Right cardiac atrium (tissue), 5 donors: ENCODE measurements around the gene AGAP2. TPM values are rescaled to one million over a fixed set of nuclear protein-coding genes. Genes with fewer than 3 reads are reported as not detected.
"Not testable (repeated sequence)": the region's sequence is repeated elsewhere in the genome, so short reads cannot be mapped to it uniquely, and the experiment has no call there.

Experiments
- ATAC-seq, 2 donors: fragments of 200-7000 bp; cut with Tn5 transposase; one replicate each; pipeline versions ENCODE4 v1.8.0 to v1.9.1; 2020; ENCODE audit warnings: moderate library complexity in 2 of 2, mild to moderate bottlenecking in 1 of 2
- DNase-seq, 3 donors: peaks; one replicate each; pipeline ENCODE4 v3.0.0-alpha.2; 2020
- H3K27ac ChIP-seq: one replicate; pipeline ENCODE4 v1.5.1; 2013; ENCODE audit warnings: mild to moderate bottlenecking, low read length, control low read depth, moderate library complexity
- H3K27me3 ChIP-seq: one replicate; pipeline ENCODE4 v1.6.1; 2013; ENCODE audit not compliant: control insufficient read depth, insufficient read depth
- H3K4me1 ChIP-seq: one replicate; pipeline ENCODE4 v1.6.1; 2013; ENCODE audit warnings: low read length; ENCODE audit not compliant: control insufficient read depth, insufficient read depth
- H3K4me3 ChIP-seq: one replicate; pipeline ENCODE4 v1.5.1; 2013; ENCODE audit warnings: low read length, control low read depth
- H3K9me3 ChIP-seq: one replicate; pipeline ENCODE4 v1.6.1; 2013; ENCODE audit warnings: low read length; ENCODE audit not compliant: control insufficient read depth
- WGBS: extraction: QIAGEN DNeasy Blood & Tissue Kit; methylation state at CpG from one replicate; pipeline ENCODE4 v1.1.7; 2013; 5-methylcytosine and 5-hydroxymethylcytosine counted together
- intact Hi-C, 4 donors: fragments of 100-400 bp; cut with DNase I; formaldehyde crosslinking; loops; one replicate each; pipeline versions ENCODE4 v1.11.0 to v1.14.0; 2022 to 2023
- polyA plus RNA-seq: library from polyadenylated mRNA; stranded (reverse); fragments of 200-250 nt; gene quantifications from one replicate; pipeline ENCODE4 v1.2.3, GENCODE V29; 2013
- total RNA-seq, 4 donors: library from RNA; stranded (reverse); fragmentation: NEBNext Ultra II Directional; extraction: Animal tissue kit (Norgen Biotek cat#: 25700); gene quantifications; one replicate each; pipeline ENCODE4 v1.2.1, GENCODE V29; 2021
- donor health status: healthy with polysubstance abuse.
- donor health status: DM: no; HTN: yes; CAD: no.
- donor health status: DM: no; HTN: no; CAD: no.
- donor health status: DM: no; HTN: yes; CAD: no; lungs with severe emphysema.
- donor health status: DM: yes; HTN: yes; CAD: no.

Gene AGAP2
- total and polyA plus RNA-seq, 5 donors = 0.53 to 1.7 (median 0.74) TPM

- 10% methylated on average over 79 of the region's 79 CpGs for whole genome bisulfite sequencing
- no peaks in the 10 kb centered on the region for H3K9me3 ChIP-seq
- ATAC-seq (peak; percentile 79 to 81), DNase-seq (peak; percentile 84 to 92 (median 88))
- peak overlapping the region; percentile 39 for H3K4me3 ChIP-seq
- no peaks in the 10 kb centered on the region for H3K27me3 ChIP-seq
- peaks cover 2% of the 10 kb centered on the region for H3K4me1 ChIP-seq
- H3K27ac ChIP-seq = no peak overlapping the region
- intact Hi-C loops = no loop called here
These were observed 12.2 kb downstream of the AGAP2 start for GRCh38 chr12:57726151-57726883.

- no peak for ATAC-seq
- Histone ChIP-seq H3K27me3 (no peaks in the 10 kb centered on the region), H3K9me3 (no peaks in the 10 kb centered on the region), H3K27ac (no peak overlapping the region), H3K4me1 (peaks cover 2% of the 10 kb centered on the region), H3K4me3 (no peak overlapping the region)
- 13% methylated on average over 10 of the region's 10 CpGs for WGBS
- no peak for DNase-seq
- intact Hi-C loops = no loop called here
These were observed 12.7 kb downstream of the AGAP2 start for GRCh38 chr12:57725851-57726150.

- intact Hi-C loops = no loop called here
- Histone ChIP-seq H3K27me3 (no peaks in the 10 kb centered on the region), H3K4me1 (peaks cover 2% of the 10 kb centered on the region), H3K9me3 (no peaks in the 10 kb centered on the region), H3K4me3 (no peak overlapping the region), H3K27ac (no peak overlapping the region)
- DNase-seq (no peak), ATAC-seq (no peak)
- WGBS = 52% methylated on average over 11 of the region's 11 CpGs
These were observed 13.4 kb downstream of the AGAP2 start for GRCh38 chr12:57724936-57725740.

GRCh38 chr12:57724003-57724935, 14.3 kb downstream of the AGAP2 start:
- Histone ChIP-seq H3K4me3 (no peak overlapping the region), H3K9me3 (no peaks in the 10 kb centered on the region), H3K4me1 (peaks cover 2% of the 10 kb centered on the region), H3K27ac (no peak overlapping the region), H3K27me3 (no peaks in the 10 kb centered on the region)
- WGBS = 84% methylated on average over 12 of the region's 12 CpGs
- ATAC-seq (no peak), DNase-seq (no peak)
- intact Hi-C loops = no loop called here

- WGBS = 55% methylated on average over 2 of the region's 2 CpGs
- H3K27ac ChIP-seq = no peak overlapping the region
- H3K4me1 ChIP-seq = peaks cover 2% of the 10 kb centered on the region
- no peaks in the 10 kb centered on the region for H3K9me3 ChIP-seq
- no peak overlapping the region for H3K4me3 ChIP-seq
- intact Hi-C loops = no loop called here
- DNase-seq (no peak), ATAC-seq (no peak)
- no peaks in the 10 kb centered on the region for H3K27me3 ChIP-seq
These were observed 14.9 kb downstream of the AGAP2 start for GRCh38 chr12:57723630-57723962.

GRCh38 chr12:57722716-57723629, 15.6 kb downstream of the AGAP2 start:
- H3K4me3 ChIP-seq = no peak overlapping the region
- peaks cover 2% of the 10 kb centered on the region for H3K4me1 ChIP-seq
- DNase-seq (no peak), ATAC-seq (no peak)
- 53% methylated on average over 11 of the region's 11 CpGs for WGBS
- H3K27ac ChIP-seq = no peak overlapping the region
- intact Hi-C loops = no loop called here
- no peaks in the 10 kb centered on the region for H3K27me3 ChIP-seq
- H3K9me3 ChIP-seq = no peaks in the 10 kb centered on the region

GRCh38 chr12:57721846-57722608, 16.5 kb downstream of the AGAP2 start:
- intact Hi-C loops, H3K27ac ChIP-seq, H3K4me1 ChIP-seq, ATAC-seq, DNase-seq, H3K27me3 ChIP-seq, H3K9me3 ChIP-seq, H3K4me3 ChIP-seq: not testable (repeated sequence)
- 93% methylated on average over 16 of the region's 16 CpGs for WGBS

GRCh38 chr12:57720606-57721595, 17.6 kb downstream of the AGAP2 start:
- no peaks in the 10 kb centered on the region for H3K27me3 ChIP-seq
- intact Hi-C loops = no loop called here
- no peaks in the 10 kb centered on the region for H3K9me3 ChIP-seq
- peak in 1 of 2 donors; percentile 14 for ATAC-seq
- no peaks in the 10 kb centered on the region for H3K4me1 ChIP-seq
- no peak for DNase-seq
- H3K4me3 ChIP-seq = no peak overlapping the region
- no peak overlapping the region for H3K27ac ChIP-seq
- 82% methylated on average over 11 of the region's 11 CpGs for WGBS
